AG04449 (cell line): ENCODE results near the gene SNCB.

Experiments used
- CTCF ChIA-PET: fragments of 350-600 bp; formaldehyde crosslinking; extraction: SDS; loops from one replicate; lab custom pipeline; 2021; ENCODE audit warnings: antibody characterized with exemption; lab: Yijun Ruan, JAX
- POLR2A ChIA-PET: fragments of 400-600, 350-600 bp; formaldehyde crosslinking; extraction: SDS; loops from one replicate; lab custom pipeline; 2020; ENCODE audit warnings: antibody characterized with exemption, inconsistent platforms; lab: Yijun Ruan, JAX
- DNase-seq: peaks from one replicate; pipeline ENCODE4 v3.0.0-alpha.2; 2010; ENCODE audit warnings: low read depth, low spot score
- H3K4me3 ChIP-seq: 2 replicates; pipeline ENCODE4 v1.5.1; 2011; ENCODE audit warnings: low read depth, mild to moderate bottlenecking, control low read depth, low read length
- CTCF ChIP-seq: IDR thresholded peaks from one replicate; pipeline ENCODE4 v1.5.1; 2011; ENCODE audit warnings: mild to moderate bottlenecking, moderate library complexity, low read length, control low read depth, inconsistent platforms; ENCODE audit not compliant: insufficient read depth; ENCODE audit errors: missing control alignments

Gene SNCB

GRCh38 chr5:176625966-176626875 is 4.1 kb downstream of the SNCB start:
- no peak overlapping the region for H3K4me3 ChIP-seq
- ChIA-PET CTCF (interaction anchor here (0.5 to 1.2 kb wide), 2 partner anchors 33 to 45 kb away, joined by 3 read pairs; no protein-coding TSS in a partner anchor), POLR2A (no interaction called here)
- no peak for TF ChIP-seq CTCF
- DNase-seq: no peak

- ChIA-PET CTCF (no interaction called here), POLR2A (no interaction called here)
- no peak for TF ChIP-seq CTCF
Measured at GRCh38 chr5:176625512-176625911, 4.8 kb downstream of the SNCB start.

GRCh38 chr5:176624938-176625337 is 5.4 kb downstream of the SNCB start:
- DNase-seq: no peak
- no peak overlapping the region for H3K4me3 ChIP-seq
- ChIA-PET POLR2A (no interaction called here), CTCF (no interaction called here)
- TF ChIP-seq CTCF: no peak

More at GRCh38 chr5:176625512-176625911, 4.8 kb downstream of the SNCB start:
- H3K4me3 ChIP-seq: no peak overlapping the region
- no peak for DNase-seq

GRCh38 chr5:176624142-176624541 is 6.2 kb downstream of the SNCB start:
- TF ChIP-seq CTCF: no peak
- no peak for DNase-seq
- POLR2A ChIA-PET: no interaction called here
- CTCF ChIA-PET: interaction anchor here (0.8 to 1.1 kb wide), 2 partner anchors 16 to 50 kb away, joined by 3 read pairs; no protein-coding TSS in a partner anchor
- no peak overlapping the region for H3K4me3 ChIP-seq

GRCh38 chr5:176621661-176622079 is 8.7 kb downstream of the SNCB start:
- ChIA-PET CTCF (interaction anchor here (0.8 to 2.6 kb wide), 8 partner anchors 9 to 491 kb away, joined by 3 to 11 read pairs (median 4); partner anchors contain the start of genes EIF4E1B, FAF2, SNCB and TSPAN17), POLR2A (interaction anchor here (1.3 kb wide), 1 partner anchor 14 kb away, joined by 4 read pairs; no protein-coding TSS in a partner anchor)
- no peak for DNase-seq
- TF ChIP-seq CTCF: no peak
- H3K4me3 ChIP-seq: no peak overlapping the region
